ENCODE results near the gene MCL1.

GRCh38 chr1:150596976-150597375 is 17.6 kb upstream of the MCL1 start:
- TF ChIP-seq CTCF (optimal IDR thresholded peaks at IDR 0.05 in 1 of 3, IDR thresholded peaks at IDR 0.05 in 1 of 3, conservative IDR thresholded peaks at IDR 0.05 in 1 of 3; ENCODE audit: extremely low read depth in 1 of 3, insufficient read depth in 2 of 3, low read length in 3 of 3) (no peak), EZH2 (IDR thresholded peaks at IDR 0.05; ENCODE audit: low read length) (no peak)
